Tibial nerve (tissue), 4 donors: ENCODE results near the gene NEDD4.

Experiments
- EP300 ChIP-seq, 2 donors: sonication (generic); formaldehyde crosslinking; IDR thresholded peaks; one replicate each; pipeline ENCODE4 v1.6.1; 2017; ENCODE audit warnings: antibody characterized with exemption in 2 of 2, mild to moderate bottlenecking in 1 of 2
- POLR2A ChIP-seq, 2 donors: fragments of 450-650 bp; IDR thresholded peaks; one replicate each; pipeline ENCODE4 v1.6.1; 2017; ENCODE audit warnings: antibody characterized with exemption in 2 of 2, mild to moderate bottlenecking in 2 of 2, moderate library complexity in 2 of 2
- TF ChIP-seq, protein P1 (sequence below), 5 experiments: fragments of 200-600 bp in 3 of 5; fragments of 450-650 bp in 2 of 5; sonication (generic) in 3 of 5; IDR thresholded peaks; one replicate each; pipeline ENCODE4 v1.5.1; 2016 to 2019; ENCODE audit warnings: antibody characterized with exemption in 5 of 5, mild to moderate bottlenecking in 3 of 5, moderate library complexity in 2 of 5

DNA sequence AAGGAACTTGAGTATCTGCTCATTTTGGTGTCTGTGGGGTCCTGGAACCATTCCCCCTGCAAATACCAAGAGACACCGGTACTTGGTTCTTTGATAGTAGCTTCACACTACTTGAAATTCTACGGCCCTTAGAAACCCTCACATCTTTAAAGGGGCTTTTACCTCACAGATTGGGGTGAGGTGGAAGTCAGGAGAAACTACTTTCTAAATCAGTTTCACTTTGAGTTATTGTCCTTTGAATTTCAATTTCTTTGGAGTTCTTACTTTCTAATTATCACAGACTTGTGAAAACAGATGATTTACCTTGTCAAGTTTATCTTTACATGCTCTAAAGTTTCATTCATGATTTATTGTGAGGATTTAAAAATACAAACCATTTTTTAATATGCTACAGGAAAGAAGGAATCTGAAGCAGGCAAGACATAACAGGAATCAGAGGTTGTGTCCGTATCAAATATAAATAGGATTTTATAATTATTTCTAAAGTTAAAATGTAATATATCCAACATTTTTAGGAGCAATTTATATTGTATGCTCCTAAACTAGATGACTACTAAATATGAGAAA, 98.9 kb downstream of the NEDD4 start:
- no peak for TF ChIP-seq POLR2A (IDR thresholded peaks at IDR 0.05)
- TF ChIP-seq, protein P1, sequence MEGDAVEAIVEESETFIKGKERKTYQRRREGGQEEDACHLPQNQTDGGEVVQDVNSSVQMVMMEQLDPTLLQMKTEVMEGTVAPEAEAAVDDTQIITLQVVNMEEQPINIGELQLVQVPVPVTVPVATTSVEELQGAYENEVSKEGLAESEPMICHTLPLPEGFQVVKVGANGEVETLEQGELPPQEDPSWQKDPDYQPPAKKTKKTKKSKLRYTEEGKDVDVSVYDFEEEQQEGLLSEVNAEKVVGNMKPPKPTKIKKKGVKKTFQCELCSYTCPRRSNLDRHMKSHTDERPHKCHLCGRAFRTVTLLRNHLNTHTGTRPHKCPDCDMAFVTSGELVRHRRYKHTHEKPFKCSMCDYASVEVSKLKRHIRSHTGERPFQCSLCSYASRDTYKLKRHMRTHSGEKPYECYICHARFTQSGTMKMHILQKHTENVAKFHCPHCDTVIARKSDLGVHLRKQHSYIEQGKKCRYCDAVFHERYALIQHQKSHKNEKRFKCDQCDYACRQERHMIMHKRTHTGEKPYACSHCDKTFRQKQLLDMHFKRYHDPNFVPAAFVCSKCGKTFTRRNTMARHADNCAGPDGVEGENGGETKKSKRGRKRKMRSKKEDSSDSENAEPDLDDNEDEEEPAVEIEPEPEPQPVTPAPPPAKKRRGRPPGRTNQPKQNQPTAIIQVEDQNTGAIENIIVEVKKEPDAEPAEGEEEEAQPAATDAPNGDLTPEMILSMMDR (IDR thresholded peaks at IDR 0.05) = no peak
- TF ChIP-seq EP300 (IDR thresholded peaks at IDR 0.05) = no peak
